Vagina (tissue), 2 donors: ENCODE measurements around the gene PRKAG2.

Source experiments
- POLR2A ChIP-seq, 2 donors: fragments of 450-650 bp; IDR thresholded peaks; one replicate each; pipeline ENCODE4 v1.6.1; 2017; ENCODE audit warnings: antibody characterized with exemption in 2 of 2, mild to moderate bottlenecking in 2 of 2, moderate library complexity in 2 of 2
- TF ChIP-seq, protein P1 (sequence below), 3 experiments: fragments of 450-650 bp in 2 of 3; fragments of 200-600 bp in 1 of 3; sonication (generic) in 1 of 3; IDR thresholded peaks; one replicate each; pipeline ENCODE4 v1.5.1; 2017 to 2019; ENCODE audit warnings: antibody characterized with exemption in 3 of 3, mild to moderate bottlenecking in 2 of 3, moderate library complexity in 2 of 3

DNA sequence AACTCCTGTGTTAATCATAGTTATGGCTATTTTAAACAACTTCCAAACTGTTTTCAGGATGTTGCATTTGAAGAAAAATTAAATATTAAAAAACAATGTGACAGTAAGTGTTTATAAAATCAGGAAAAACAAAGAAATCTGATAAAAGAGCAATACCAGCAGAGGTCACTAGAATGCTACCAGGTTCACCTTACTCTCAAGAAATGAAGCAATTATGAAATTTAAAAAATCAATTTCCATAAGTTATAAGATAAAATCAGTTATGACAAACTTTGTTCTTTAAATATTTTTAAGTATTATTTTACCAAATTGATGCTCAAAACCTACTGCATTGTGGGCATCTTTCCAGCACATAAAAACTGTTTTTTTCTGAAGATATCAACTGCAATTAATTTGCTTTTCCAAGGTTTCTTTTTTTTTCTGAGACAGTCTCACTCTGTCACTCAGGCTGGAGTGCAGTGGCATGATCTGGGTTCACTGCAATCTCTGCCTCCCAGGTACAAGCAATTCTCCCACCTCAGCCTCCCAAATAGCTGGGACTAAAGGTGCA is 306.5 kb downstream of the PRKAG2 start:
- TF ChIP-seq, protein P1, sequence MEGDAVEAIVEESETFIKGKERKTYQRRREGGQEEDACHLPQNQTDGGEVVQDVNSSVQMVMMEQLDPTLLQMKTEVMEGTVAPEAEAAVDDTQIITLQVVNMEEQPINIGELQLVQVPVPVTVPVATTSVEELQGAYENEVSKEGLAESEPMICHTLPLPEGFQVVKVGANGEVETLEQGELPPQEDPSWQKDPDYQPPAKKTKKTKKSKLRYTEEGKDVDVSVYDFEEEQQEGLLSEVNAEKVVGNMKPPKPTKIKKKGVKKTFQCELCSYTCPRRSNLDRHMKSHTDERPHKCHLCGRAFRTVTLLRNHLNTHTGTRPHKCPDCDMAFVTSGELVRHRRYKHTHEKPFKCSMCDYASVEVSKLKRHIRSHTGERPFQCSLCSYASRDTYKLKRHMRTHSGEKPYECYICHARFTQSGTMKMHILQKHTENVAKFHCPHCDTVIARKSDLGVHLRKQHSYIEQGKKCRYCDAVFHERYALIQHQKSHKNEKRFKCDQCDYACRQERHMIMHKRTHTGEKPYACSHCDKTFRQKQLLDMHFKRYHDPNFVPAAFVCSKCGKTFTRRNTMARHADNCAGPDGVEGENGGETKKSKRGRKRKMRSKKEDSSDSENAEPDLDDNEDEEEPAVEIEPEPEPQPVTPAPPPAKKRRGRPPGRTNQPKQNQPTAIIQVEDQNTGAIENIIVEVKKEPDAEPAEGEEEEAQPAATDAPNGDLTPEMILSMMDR (IDR thresholded peaks at IDR 0.05), result peak in 1 of 3 experiments; percentile 15
- no peak for TF ChIP-seq POLR2A (IDR thresholded peaks at IDR 0.05)
